ENCODE results near the gene YKT6. TPM values are rescaled to one million over a fixed set of nuclear protein-coding genes. Genes with fewer than 3 reads are reported as not detected.

YKT6 gene
- total and polyA plus RNA-seq, 2 donors (not counting 1 experiment from before 2014, with no cell fraction given) = 36.5 to 62.3 TPM

DNA sequence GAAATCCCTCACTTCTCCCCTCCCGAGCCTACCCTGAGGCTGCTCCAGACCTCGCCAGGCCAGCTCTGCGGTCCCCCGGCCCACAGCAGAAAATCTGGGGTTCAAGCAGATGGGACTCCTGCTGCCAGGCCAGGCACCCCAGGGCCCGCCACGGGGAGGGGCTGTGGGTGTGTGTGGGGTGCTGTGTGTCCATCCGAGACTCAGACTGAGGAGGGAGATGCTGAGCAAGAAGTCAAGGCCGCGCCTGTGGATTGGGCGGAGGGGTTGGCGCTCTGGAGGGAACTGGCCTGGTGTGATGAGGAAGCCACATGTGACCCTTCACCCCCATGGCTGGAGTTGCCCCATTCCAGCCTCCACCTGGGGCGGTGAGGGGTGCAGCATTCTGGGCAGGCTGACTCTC, 51.1 kb downstream of the YKT6 start:
- no peaks in the 10 kb centered on the region for H3K9me3 Mint-ChIP-seq (ENCODE audit: insufficient read depth)
- H3K4me3 Mint-ChIP-seq = no peak overlapping the region
- intact Hi-C loops (cut with micrococcal nuclease) = no loop called here
- peaks cover 0 to 5% (median 0%) of the 10 kb centered on the region in 3 donors for H3K9me3 ChIP-seq (ENCODE audit: control extremely low read depth in 1 of 3, control insufficient read depth in 2 of 3, insufficient read depth in 1 of 3, low read length in 2 of 3)
- H3K4me2 ChIP-seq (replicated peaks; ENCODE audit: low read depth, low read length, poor library complexity, severe bottlenecking) = no peak overlapping the region
- TF ChIP-seq, protein P1, sequence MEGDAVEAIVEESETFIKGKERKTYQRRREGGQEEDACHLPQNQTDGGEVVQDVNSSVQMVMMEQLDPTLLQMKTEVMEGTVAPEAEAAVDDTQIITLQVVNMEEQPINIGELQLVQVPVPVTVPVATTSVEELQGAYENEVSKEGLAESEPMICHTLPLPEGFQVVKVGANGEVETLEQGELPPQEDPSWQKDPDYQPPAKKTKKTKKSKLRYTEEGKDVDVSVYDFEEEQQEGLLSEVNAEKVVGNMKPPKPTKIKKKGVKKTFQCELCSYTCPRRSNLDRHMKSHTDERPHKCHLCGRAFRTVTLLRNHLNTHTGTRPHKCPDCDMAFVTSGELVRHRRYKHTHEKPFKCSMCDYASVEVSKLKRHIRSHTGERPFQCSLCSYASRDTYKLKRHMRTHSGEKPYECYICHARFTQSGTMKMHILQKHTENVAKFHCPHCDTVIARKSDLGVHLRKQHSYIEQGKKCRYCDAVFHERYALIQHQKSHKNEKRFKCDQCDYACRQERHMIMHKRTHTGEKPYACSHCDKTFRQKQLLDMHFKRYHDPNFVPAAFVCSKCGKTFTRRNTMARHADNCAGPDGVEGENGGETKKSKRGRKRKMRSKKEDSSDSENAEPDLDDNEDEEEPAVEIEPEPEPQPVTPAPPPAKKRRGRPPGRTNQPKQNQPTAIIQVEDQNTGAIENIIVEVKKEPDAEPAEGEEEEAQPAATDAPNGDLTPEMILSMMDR (IDR thresholded peaks at IDR 0.05) = no peak
- TF ChIP-seq EZH2 (IDR thresholded peaks at IDR 0.05; ENCODE audit: borderline replicate concordance, insufficient read depth, low read depth, low read length, poor library complexity, severe bottlenecking) = no peak
- no peak overlapping the region for H2AFZ ChIP-seq (ENCODE audit: insufficient read depth, low read depth, low read length, poor library complexity, severe bottlenecking)
- H3K27ac Mint-ChIP-seq = no peak overlapping the region
- 89% methylated on average over 7 of the region's 12 CpGs for WGBS (ENCODE audit: insufficient coverage)
- POLR2A ChIA-PET = no interaction called here
- H3K27me3 ChIP-seq (replicated peaks in 1 of 4; ENCODE audit: control extremely low read depth in 1 of 4, control insufficient read depth in 3 of 4, insufficient read depth in 4 of 4, low read length in 3 of 4) = no peaks in the 10 kb centered on the region
- H3K27ac ChIP-seq (ENCODE audit: low read length in 2 of 2) = no peak overlapping the region
- H3K9ac ChIP-seq (ENCODE audit: low read length) = no peak overlapping the region
- DNase-seq (no peak), ATAC-seq (ENCODE audit: low read depth) (no peak)
- H3K4me1 ChIP-seq (ENCODE audit: control insufficient read depth in 2 of 2, insufficient read depth in 2 of 2, low read length in 2 of 2) = no peaks in the 10 kb centered on the region
- CTCF ChIA-PET = no interaction called here
- H4K20me1 ChIP-seq (ENCODE audit: control insufficient read depth, insufficient read depth, low read length, poor library complexity, severe bottlenecking) = no peaks in the 10 kb centered on the region
- H3K27me3 Mint-ChIP-seq = no peaks in the 10 kb centered on the region
- no peaks in the 10 kb centered on the region for H3K36me3 ChIP-seq (replicated peaks in 1 of 2; ENCODE audit: control extremely low read depth in 1 of 2, control insufficient read depth in 1 of 2, extremely low read depth in 1 of 2, insufficient read depth in 2 of 2, low read length in 1 of 2)
- no peaks in the 10 kb centered on the region for H3K4me1 Mint-ChIP-seq
- no peaks in the 10 kb centered on the region for H3K79me2 ChIP-seq (ENCODE audit: control insufficient read depth, insufficient read depth, low read length)
- no peak overlapping the region for H3K4me3 ChIP-seq (ENCODE audit: control extremely low read depth in 1 of 5, extremely low read depth in 1 of 5, insufficient read depth in 1 of 5, low read depth in 2 of 5, low read length in 4 of 5)

GRCh38 chr7:44256459-44256858, 55.7 kb downstream of the YKT6 start:
- peaks cover 0 to 5% (median 0%) of the 10 kb centered on the region in 3 donors for H3K9me3 ChIP-seq (ENCODE audit: control extremely low read depth in 1 of 3, control insufficient read depth in 2 of 3, insufficient read depth in 1 of 3, low read length in 2 of 3)
- POLR2A ChIA-PET = no interaction called here
- CTCF ChIA-PET = no interaction called here
- no peaks in the 10 kb centered on the region for H3K79me2 ChIP-seq (ENCODE audit: control insufficient read depth, insufficient read depth, low read length)
- no peak for TF ChIP-seq EZH2 (IDR thresholded peaks at IDR 0.05; ENCODE audit: borderline replicate concordance, insufficient read depth, low read depth, low read length, poor library complexity, severe bottlenecking)
- TF ChIP-seq, protein P1 (IDR thresholded peaks at IDR 0.05) = no peak
- no peak for ATAC-seq (ENCODE audit: low read depth)
- intact Hi-C loops (cut with micrococcal nuclease) = loop anchor here (5.0 kb wide), 1 partner anchor 81 kb away; no protein-coding TSS in a partner anchor
- 88% methylated on average over 5 of the region's 5 CpGs for WGBS (ENCODE audit: insufficient coverage)
- peaks cover 24 to 33% of the 10 kb centered on the region in 2 donors for H3K4me1 ChIP-seq (ENCODE audit: control insufficient read depth in 2 of 2, insufficient read depth in 2 of 2, low read length in 2 of 2)
- no peak overlapping the region for H3K27ac ChIP-seq (ENCODE audit: low read length in 2 of 2)
- peaks cover 27% of the 10 kb centered on the region for H3K4me1 Mint-ChIP-seq
- no peaks in the 10 kb centered on the region for H3K36me3 ChIP-seq (replicated peaks in 1 of 2; ENCODE audit: control extremely low read depth in 1 of 2, control insufficient read depth in 1 of 2, extremely low read depth in 1 of 2, insufficient read depth in 2 of 2, low read length in 1 of 2)
- H3K4me2 ChIP-seq (replicated peaks; ENCODE audit: low read depth, low read length, poor library complexity, severe bottlenecking) = no peak overlapping the region
- H3K9me3 Mint-ChIP-seq (ENCODE audit: insufficient read depth) = no peaks in the 10 kb centered on the region
- no peak overlapping the region for H3K27ac Mint-ChIP-seq
- no peak overlapping the region for H3K9ac ChIP-seq (ENCODE audit: low read length)
- DNase-seq = no peak
- H2AFZ ChIP-seq (ENCODE audit: insufficient read depth, low read depth, low read length, poor library complexity, severe bottlenecking) = no peak overlapping the region
- no peak overlapping the region for H3K4me3 Mint-ChIP-seq
- no peaks in the 10 kb centered on the region for H4K20me1 ChIP-seq (ENCODE audit: control insufficient read depth, insufficient read depth, low read length, poor library complexity, severe bottlenecking)
- no peaks in the 10 kb centered on the region for H3K27me3 Mint-ChIP-seq
- no peaks in the 10 kb centered on the region for H3K27me3 ChIP-seq (replicated peaks in 1 of 4; ENCODE audit: control extremely low read depth in 1 of 4, control insufficient read depth in 3 of 4, insufficient read depth in 4 of 4, low read length in 3 of 4)
- no peak overlapping the region for H3K4me3 ChIP-seq (ENCODE audit: control extremely low read depth in 1 of 5, extremely low read depth in 1 of 5, insufficient read depth in 1 of 5, low read depth in 2 of 5, low read length in 4 of 5)

All from B cell (primary cell).